HepG2 (cell line): Measurements from ENCODE around the gene PIWIL1. TPM values are rescaled to one million over a fixed set of nuclear protein-coding genes. Genes with fewer than 3 reads are reported as not detected.

Experiments
- ATAC-seq: fragments of 200-7000 bp; cut with Tn5 transposase; 3 replicates; pipeline ENCODE4 v1.9.1; 2020; ENCODE audit warnings: mild to moderate bottlenecking, moderate library complexity
- BruUV-seq: library from RNA; stranded (reverse); fragments of 400-500 nt; replicated peaks from 2 replicates; lab custom pipeline; 2021; lab: Mats Ljungman, UMichigan
- CTCF ChIA-PET: fragments of 300-600 bp; formaldehyde crosslinking; extraction: SDS; loops from one replicate; lab custom pipeline; 2021; ENCODE audit warnings: low total read pairs, inconsistent platforms, low intra/inter-chr PET ratio; lab: Yijun Ruan, JAX
- POLR2A ChIA-PET: fragments of 350-600 bp; sonication (Branson Sonifier 250); formaldehyde crosslinking; loops from one replicate; lab custom pipeline; 2020; ENCODE audit warnings: antibody characterized with exemption, inconsistent platforms; lab: Yijun Ruan, JAX
- DNase-seq: peaks from one replicate; pipeline ENCODE4 v3.0.0-alpha.2; 2015; ENCODE audit warnings: low spot score
- FAIRE-seq: peaks from 3 replicates; lab custom pipeline; 2011; peaks lifted over from hg19 to GRCh38; lab: Jason Lieb, UNC
- H2AFZ ChIP-seq: one replicate; pipeline ENCODE4 v1.6.1; 2011; ENCODE audit warnings: low read length, inconsistent platforms
- H3K27ac ChIP-seq: fragments of 300-600 bp; 3 replicates; pipeline ENCODE4 v1.8.0; 2011; ENCODE audit warnings: mixed run types, mild to moderate bottlenecking, mixed read lengths, low read length, inconsistent platforms; ENCODE audit not compliant: insufficient read depth; ENCODE audit errors: extremely low read length
- H3K27me3 ChIP-seq, 2 experiments: fragments of 200-600 bp in 1 of 2; 2 replicates in 1 of 2; 3 replicates in 1 of 2; pipeline versions ENCODE4 v1.6.0 to v1.8.0; 2011; ENCODE audit warnings: low read length in 2 of 2, mild to moderate bottlenecking in 2 of 2, moderate library complexity in 2 of 2, inconsistent platforms in 1 of 2; ENCODE audit not compliant: insufficient read depth in 2 of 2, control insufficient read depth in 1 of 2
- H3K36me3 ChIP-seq, 2 experiments: fragments of 200-600 bp in 1 of 2; replicated peaks in 1 of 2; 2 replicates in 1 of 2; 3 replicates in 1 of 2; pipeline versions ENCODE4 v1.5.1 to v1.8.0; 2011; ENCODE audit warnings: low read length in 2 of 2, inconsistent platforms in 1 of 2; ENCODE audit not compliant: insufficient read depth in 2 of 2, control insufficient read depth in 1 of 2
- H3K4me1 ChIP-seq: 2 replicates; pipeline ENCODE4 v1.5.1; 2012; ENCODE audit warnings: low read length, inconsistent platforms; ENCODE audit not compliant: insufficient read depth
- H3K4me2 ChIP-seq: 2 replicates; pipeline ENCODE4 v1.6.0; 2011; ENCODE audit warnings: low read depth, low read length, inconsistent platforms
- H3K4me3 ChIP-seq, 3 experiments: fragments of 200-600 bp in 1 of 3; sonication (generic), shearing (Covaris generic) in 1 of 3; replicated peaks in 1 of 3; 2 replicates each; pipeline ENCODE4 v1.5.1; 2011 to 2016; ENCODE audit warnings: low read length in 3 of 3, inconsistent platforms in 2 of 3, low read depth in 2 of 3, mild to moderate bottlenecking in 2 of 3, control low read depth in 1 of 3, mixed read lengths in 1 of 3; ENCODE audit not compliant: insufficient read depth in 1 of 3
- H3K79me2 ChIP-seq: one replicate; pipeline ENCODE4 v1.6.1; 2011; ENCODE audit warnings: low read length, inconsistent platforms; ENCODE audit not compliant: insufficient read depth
- H3K9ac ChIP-seq: 2 replicates; pipeline ENCODE4 v1.6.0; 2011; ENCODE audit warnings: mild to moderate bottlenecking, low read depth, low read length, inconsistent platforms; ENCODE audit not compliant: insufficient read depth
- H3K9me3 ChIP-seq: 2 replicates; pipeline ENCODE4 v1.5.1; 2012; ENCODE audit warnings: mild to moderate bottlenecking, low read length
- H4K20me1 ChIP-seq: 2 replicates; pipeline ENCODE4 v1.6.0; 2011; ENCODE audit warnings: inconsistent platforms, mild to moderate bottlenecking, low read length, moderate library complexity; ENCODE audit not compliant: insufficient read depth
- FOXK1 ChIP-seq: sonication (generic); formaldehyde crosslinking; IDR thresholded peaks from 2 replicates; pipeline ENCODE4 v1.4.0; 2020; ENCODE audit warnings: low read depth, missing genetic modification reagents, borderline replicate concordance
- MXI1 ChIP-seq: IDR thresholded peaks from 3 replicates; pipeline ENCODE4 v1.6.1; 2012; ENCODE audit warnings: low read depth, low read length, inconsistent platforms, borderline replicate concordance
- RAD21 ChIP-seq: fragments of 450-650 bp; formaldehyde crosslinking; IDR thresholded peaks from 2 replicates; pipeline ENCODE4 v1.5.0; 2020; ENCODE audit warnings: mild to moderate bottlenecking
- RFX3 ChIP-seq: IDR thresholded peaks from 2 replicates; pipeline ENCODE4 v1.6.1; 2016; ENCODE audit warnings: missing biosample characterization, missing genetic modification reagents
- ZNF572 ChIP-seq: sonication (generic); formaldehyde crosslinking; IDR thresholded peaks from 2 replicates; pipeline ENCODE4 v1.5.1; 2020; ENCODE audit warnings: mild to moderate bottlenecking, missing genetic modification reagents
- ZNF737 ChIP-seq: sonication (generic); formaldehyde crosslinking; IDR thresholded peaks from 2 replicates; pipeline ENCODE4 v1.5.0; 2020; ENCODE audit warnings: missing genetic modification reagents, mild to moderate bottlenecking, borderline replicate concordance
- ZSCAN22 ChIP-seq: sonication (generic); formaldehyde crosslinking; IDR thresholded peaks from 2 replicates; pipeline ENCODE4 v1.4.0; 2020; ENCODE audit warnings: mild to moderate bottlenecking, missing genetic modification reagents
- WGBS: methylation state at CpG from one replicate; pipeline ENCODE4 v1.1.6; 2017; ENCODE audit warnings: low lambda C conversion rate; 5-methylcytosine and 5-hydroxymethylcytosine counted together
- in situ Hi-C: cut with HindIII; loops from 2 replicates; pipeline ENCODE4 v1.10.0; 2017; ENCODE audit warnings: low pct_unique_long_range_greater_than_20kb; ENCODE audit not compliant: extremely low pct_ligation_motif_present
- intact Hi-C: fragments of 100-400 bp; cut with micrococcal nuclease; formaldehyde crosslinking; loops from one replicate; pipeline ENCODE4 v1.10.0; 2022; ENCODE audit not compliant: unreplicated experiment
- polyA plus RNA-seq, 8 experiments: library from polyadenylated mRNA; depleted of rRNA in 3 of 8; stranded (reverse) in 7 of 8; unstranded in 1 of 8; fragments of >200 nt; fragmentation: Illumina TruSeq in 4 of 8; extraction: Trizol in 4 of 8; gene quantifications; 2 replicates each; pipeline versions ENCODE4 v1.2.1 to v1.2.3, GENCODE V29; 2011 to 2016; ENCODE audit warnings: low read depth in 4 of 8, missing spikeins in 1 of 8, mixed read lengths in 1 of 8; ENCODE audit not compliant: insufficient read depth in 1 of 8
- total RNA-seq, 5 experiments: library from RNA; depleted of rRNA; stranded (reverse); fragments of >200 nt; fragmentation: Illumina TruSeq; extraction: Trizol; gene quantifications; 2 replicates each; pipeline ENCODE4 v1.2.3, GENCODE V29; 2016; ENCODE audit warnings: low read depth in 1 of 5
- TF ChIP-seq, protein P1 (sequence below): sonication (generic); formaldehyde crosslinking; IDR thresholded peaks from 2 replicates; pipeline ENCODE4 v1.5.1; 2020; ENCODE audit warnings: mild to moderate bottlenecking, missing genetic modification reagents, borderline replicate concordance

Gene PIWIL1
- total and polyA plus RNA-seq, 2 of the 13 experiments (the other 11 are each of a cell fraction or from before 2014, with no cell fraction given): not detected

DNA sequence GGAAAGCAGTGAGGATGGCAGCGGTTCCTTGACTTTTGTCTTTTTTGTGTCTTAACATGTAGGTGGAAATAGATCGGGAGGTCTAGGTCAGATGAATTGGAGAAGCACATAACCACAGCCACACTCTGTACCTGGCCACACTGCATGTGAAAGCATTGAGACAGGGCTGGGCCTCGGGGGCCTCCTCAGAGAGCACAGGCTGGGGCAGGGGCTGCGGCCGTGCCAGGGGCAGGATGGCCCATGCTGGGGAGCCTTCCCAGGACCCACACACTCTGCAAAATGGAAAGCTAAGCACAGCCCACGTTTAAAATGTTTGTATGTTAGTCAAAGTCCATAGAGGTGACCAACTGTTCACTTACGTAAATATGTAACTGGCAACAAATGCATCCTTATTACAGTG lies 76.7 kb downstream of the PIWIL1 start:
- Histone ChIP-seq H3K27ac (no peak overlapping the region), H3K9ac (no peak overlapping the region), H3K36me3 (no peaks in the 10 kb centered on the region), H4K20me1 (no peaks in the 10 kb centered on the region), H3K9me3 (no peaks in the 10 kb centered on the region), H3K27me3 (peaks cover 0 to 32% of the 10 kb centered on the region in 2 experiments; a peak in 3 of 5 replicates), H3K4me2 (no peak overlapping the region), H3K79me2 (no peaks in the 10 kb centered on the region), H3K4me3 (no peak overlapping the region), H2AFZ (no peak overlapping the region), H3K4me1 (no peaks in the 10 kb centered on the region)
- ChIA-PET POLR2A (no interaction called here), CTCF (no interaction called here)
- no peak for FAIRE-seq
- no peak for DNase-seq
- 11% methylated on average over 5 of the region's 7 CpGs for WGBS
- TF ChIP-seq ZNF737 (CRISPR knock-in tag): no peak
- no peak for TF ChIP-seq ZSCAN22 (CRISPR knock-in tag)
- no peak for TF ChIP-seq MXI1
- TF ChIP-seq ZNF572 (CRISPR knock-in tag): no peak
- TF ChIP-seq RFX3: no peak
- TF ChIP-seq, protein P1, sequence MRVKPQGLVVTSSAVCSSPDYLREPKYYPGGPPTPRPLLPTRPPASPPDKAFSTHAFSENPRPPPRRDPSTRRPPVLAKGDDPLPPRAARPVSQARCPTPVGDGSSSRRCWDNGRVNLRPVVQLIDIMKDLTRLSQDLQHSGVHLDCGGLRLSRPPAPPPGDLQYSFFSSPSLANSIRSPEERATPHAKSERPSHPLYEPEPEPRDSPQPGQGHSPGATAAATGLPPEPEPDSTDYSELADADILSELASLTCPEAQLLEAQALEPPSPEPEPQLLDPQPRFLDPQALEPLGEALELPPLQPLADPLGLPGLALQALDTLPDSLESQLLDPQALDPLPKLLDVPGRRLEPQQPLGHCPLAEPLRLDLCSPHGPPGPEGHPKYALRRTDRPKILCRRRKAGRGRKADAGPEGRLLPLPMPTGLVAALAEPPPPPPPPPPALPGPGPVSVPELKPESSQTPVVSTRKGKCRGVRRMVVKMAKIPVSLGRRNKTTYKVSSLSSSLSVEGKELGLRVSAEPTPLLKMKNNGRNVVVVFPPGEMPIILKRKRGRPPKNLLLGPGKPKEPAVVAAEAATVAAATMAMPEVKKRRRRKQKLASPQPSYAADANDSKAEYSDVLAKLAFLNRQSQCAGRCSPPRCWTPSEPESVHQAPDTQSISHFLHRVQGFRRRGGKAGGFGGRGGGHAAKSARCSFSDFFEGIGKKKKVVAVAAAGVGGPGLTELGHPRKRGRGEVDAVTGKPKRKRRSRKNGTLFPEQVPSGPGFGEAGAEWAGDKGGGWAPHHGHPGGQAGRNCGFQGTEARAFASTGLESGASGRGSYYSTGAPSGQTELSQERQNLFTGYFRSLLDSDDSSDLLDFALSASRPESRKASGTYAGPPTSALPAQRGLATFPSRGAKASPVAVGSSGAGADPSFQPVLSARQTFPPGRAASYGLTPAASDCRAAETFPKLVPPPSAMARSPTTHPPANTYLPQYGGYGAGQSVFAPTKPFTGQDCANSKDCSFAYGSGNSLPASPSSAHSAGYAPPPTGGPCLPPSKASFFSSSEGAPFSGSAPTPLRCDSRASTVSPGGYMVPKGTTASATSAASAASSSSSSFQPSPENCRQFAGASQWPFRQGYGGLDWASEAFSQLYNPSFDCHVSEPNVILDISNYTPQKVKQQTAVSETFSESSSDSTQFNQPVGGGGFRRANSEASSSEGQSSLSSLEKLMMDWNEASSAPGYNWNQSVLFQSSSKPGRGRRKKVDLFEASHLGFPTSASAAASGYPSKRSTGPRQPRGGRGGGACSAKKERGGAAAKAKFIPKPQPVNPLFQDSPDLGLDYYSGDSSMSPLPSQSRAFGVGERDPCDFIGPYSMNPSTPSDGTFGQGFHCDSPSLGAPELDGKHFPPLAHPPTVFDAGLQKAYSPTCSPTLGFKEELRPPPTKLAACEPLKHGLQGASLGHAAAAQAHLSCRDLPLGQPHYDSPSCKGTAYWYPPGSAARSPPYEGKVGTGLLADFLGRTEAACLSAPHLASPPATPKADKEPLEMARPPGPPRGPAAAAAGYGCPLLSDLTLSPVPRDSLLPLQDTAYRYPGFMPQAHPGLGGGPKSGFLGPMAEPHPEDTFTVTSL (CRISPR knock-in tag): no peak
- no peak for TF ChIP-seq RAD21 (CRISPR knock-in tag)
- TF ChIP-seq FOXK1: no peak
- no TSS peak for BruUV-seq
- ATAC-seq: no peak
- intact Hi-C loops (no loop called here), in situ Hi-C loops (no loop called here)
